Activated CD4-positive, alpha-beta T cell treated with anti-CD3 and anti-CD28 coated beads, Interleukin-2, amount 50 U/mL, for 16 hours (primary cell): ENCODE results near the gene DUS3L.
"Not testable (repeated sequence)": the region's sequence is repeated elsewhere in the genome, so short reads cannot be mapped to it uniquely, and the experiment has no call there.

Experiments used
- DNase-seq: peaks from one replicate; pipeline ENCODE4 v3.0.0-alpha.2; 2020

The DUS3L gene

GRCh38 chr19:5767949-5768348, 23.0 kb downstream of the DUS3L start:
- no peak for DNase-seq

DNA sequence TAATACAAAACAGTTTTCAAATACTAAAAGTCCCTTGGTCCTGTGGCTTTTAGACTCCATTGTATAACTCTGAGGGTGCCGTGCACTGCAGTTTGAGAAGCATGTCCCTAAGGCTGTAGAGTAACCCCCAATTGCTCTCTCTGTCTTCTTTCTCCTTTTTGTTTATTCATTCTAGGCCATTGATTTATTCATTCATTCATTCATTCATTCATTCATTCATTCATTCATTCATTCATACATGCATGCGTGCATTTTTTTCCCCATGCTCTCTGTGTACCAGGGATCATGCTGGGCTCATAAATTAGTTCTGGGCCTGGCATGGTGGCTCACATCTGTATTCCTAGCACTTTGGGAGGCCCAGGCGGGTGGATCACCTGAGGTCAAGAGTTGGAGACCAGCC, 25.7 kb downstream of the DUS3L start:
- DNase-seq = no peak

DNA sequence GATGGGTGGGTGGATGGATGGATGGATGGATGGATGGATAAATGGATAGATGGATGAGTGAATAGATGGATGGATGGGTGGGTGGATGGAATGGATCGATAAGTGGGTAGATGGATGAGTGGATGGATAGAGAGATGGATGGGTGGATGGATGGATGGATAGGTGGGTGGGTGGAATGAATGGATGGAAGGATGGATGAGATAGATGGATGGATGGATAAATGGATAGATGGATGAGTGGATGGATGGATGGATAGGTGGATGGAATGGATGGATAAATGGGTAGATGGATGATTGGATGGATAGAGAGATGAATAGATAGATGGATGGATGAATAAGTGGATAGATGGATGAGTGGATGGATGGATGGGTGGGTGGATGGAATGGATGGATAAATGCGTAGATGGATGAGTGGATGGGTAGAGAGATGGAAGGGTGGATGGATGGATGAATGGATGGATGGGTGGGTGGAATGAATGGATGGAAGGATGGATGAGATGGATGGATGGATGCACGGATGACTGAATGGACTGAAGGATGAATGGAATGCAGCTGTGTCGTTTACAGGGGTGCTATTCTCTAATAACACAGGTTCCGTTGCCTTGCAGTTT, 28.2 kb downstream of the DUS3L start:
- DNase-seq = no peak

DNA sequence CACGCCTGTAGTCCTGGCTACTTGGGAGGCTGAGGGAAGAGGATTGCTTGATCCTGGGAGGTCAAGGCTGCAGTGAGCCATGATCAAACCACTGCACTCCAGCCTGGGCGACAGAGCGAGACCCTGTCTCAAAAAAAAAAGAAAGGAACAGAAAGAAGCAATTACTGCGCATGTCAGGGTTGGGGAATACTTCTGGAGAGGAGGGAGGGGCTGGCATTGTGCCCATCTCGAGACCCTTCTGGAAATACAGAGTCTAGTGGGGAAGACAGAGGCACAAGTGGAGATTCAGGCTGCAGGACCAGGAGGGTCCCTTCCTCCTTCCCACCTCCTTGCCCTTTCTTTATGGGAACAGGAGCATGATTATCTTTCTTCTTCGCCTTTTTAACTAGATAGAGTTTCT, 37.2 kb downstream of the DUS3L start:
- no peak for DNase-seq

- DNase-seq = no peak
Measured at GRCh38 chr19:5751709-5752108, 39.3 kb downstream of the DUS3L start.

GRCh38 chr19:5749505-5749904, 41.5 kb downstream of the DUS3L start:
- DNase-seq = no peak

GRCh38 chr19:5748920-5749319, 42.0 kb downstream of the DUS3L start:
- not testable (repeated sequence) for DNase-seq

DNA sequence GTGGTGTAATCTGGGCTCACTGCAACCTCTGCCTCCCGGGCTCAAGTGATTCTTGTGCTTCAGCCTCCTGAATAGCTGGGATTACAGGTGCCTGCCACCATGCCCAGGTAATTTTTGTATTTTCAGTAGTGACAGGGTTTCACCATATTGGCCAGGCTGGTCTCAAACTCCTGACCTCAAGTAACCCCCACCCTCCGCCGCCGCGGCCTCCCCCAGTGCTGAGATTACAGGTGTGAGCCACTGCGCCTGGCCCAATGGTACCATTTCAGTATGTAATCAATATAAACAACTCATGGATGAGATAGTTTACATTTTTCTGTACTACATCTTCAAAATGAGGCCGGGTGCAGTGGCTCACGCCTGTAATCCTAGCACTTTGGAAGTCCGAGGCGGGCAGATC, 46.0 kb downstream of the DUS3L start:
- not testable (repeated sequence) for DNase-seq

- no peak for DNase-seq
Measured at GRCh38 chr19:5743630-5744029, 47.3 kb downstream of the DUS3L start.

GRCh38 chr19:5742051-5742450, 48.9 kb downstream of the DUS3L start:
- no peak for DNase-seq

GRCh38 chr19:5738423-5738822, 52.5 kb downstream of the DUS3L start:
- DNase-seq = no peak
